K562 (cell line): ENCODE results near the gene PPIL1. TPM values are rescaled to one million over a fixed set of nuclear protein-coding genes. Genes with fewer than 3 reads are reported as not detected.

ENCODE experiments used
- CBX5 ChIP-seq: IDR thresholded peaks from 2 replicates; pipeline ENCODE4 v1.6.1; 2014; ENCODE audit warnings: low read depth, borderline replicate concordance
- PHF20 ChIP-seq: fragments of 450-650 bp; IDR thresholded peaks from 2 replicates; pipeline ENCODE4 v1.6.1; 2018; ENCODE audit not compliant: partially characterized antibody
- RBM22 ChIP-seq: fragments of 200-400 bp; formaldehyde crosslinking; IDR thresholded peaks from 2 replicates; pipeline ENCODE4 v1.6.1; 2018; ENCODE audit warnings: low read length, low read depth; ENCODE audit not compliant: poor library complexity, severe bottlenecking
- TAF7 ChIP-seq: fragments of 450-650 bp; IDR thresholded peaks from 2 replicates; pipeline ENCODE4 v1.6.1; 2016; ENCODE audit warnings: missing genetic modification characterization, missing compliant biosample characterization
- ZNF143 ChIP-seq: sonication (generic); formaldehyde crosslinking; IDR thresholded peaks from 2 replicates; pipeline ENCODE4 v1.9.0; 2022; ENCODE audit warnings: mild to moderate bottlenecking, missing genetic modification reagents
- ZNF77 ChIP-seq: fragments of 250-450 bp; sonication (Bioruptor Pico); IDR thresholded peaks from 2 replicates; pipeline ENCODE4 v1.5.0; 2020
- polyA plus RNA-seq, 8 experiments: library from polyadenylated mRNA; depleted of rRNA in 4 of 8; stranded (reverse) in 5 of 8; unstranded in 3 of 8; fragments of >200 nt; fragmentation: Nextera tagmentation in 2 of 8; fragmentation: Illumina TruSeq in 1 of 8; extraction: Ambion mirVana in 2 of 8; extraction: Trizol in 1 of 8; gene quantifications; 2 replicates each; pipeline versions ENCODE4 v1.2.1 to v1.2.3, GENCODE V29; 2011 to 2014; ENCODE audit warnings: inconsistent platforms in 1 of 8, missing spikeins in 1 of 8
- total RNA-seq, 7 experiments: library from RNA; depleted of rRNA in 6 of 7; stranded (reverse); fragments of >200 nt in 6 of 7; fragmentation: Illumina TruSeq in 2 of 7; extraction: Trizol in 2 of 7; gene quantifications; 2 replicates each; pipeline versions ENCODE4 v1.2.1 to v1.2.3, GENCODE V29; 2011 to 2021; ENCODE audit warnings: low replicate concordance in 1 of 7
- TF ChIP-seq, protein P1 (sequence below): fragments of 450-650 bp; IDR thresholded peaks from one replicate; pipeline ENCODE4 v1.6.1; 2018; ENCODE audit warnings: mild to moderate bottlenecking, moderate library complexity; ENCODE audit not compliant: partially characterized antibody
- TF ChIP-seq, protein P2 (sequence below): fragments of 450-650 bp; IDR thresholded peaks from 2 replicates; pipeline ENCODE4 v1.6.1; 2018; ENCODE audit not compliant: partially characterized antibody

PPIL1 gene
- total and polyA plus RNA-seq, 9 of the 15 experiments (the other 6 are each of a cell fraction or from before 2014, with no cell fraction given) = 65.8 to 205 (median 130) TPM

DNA sequence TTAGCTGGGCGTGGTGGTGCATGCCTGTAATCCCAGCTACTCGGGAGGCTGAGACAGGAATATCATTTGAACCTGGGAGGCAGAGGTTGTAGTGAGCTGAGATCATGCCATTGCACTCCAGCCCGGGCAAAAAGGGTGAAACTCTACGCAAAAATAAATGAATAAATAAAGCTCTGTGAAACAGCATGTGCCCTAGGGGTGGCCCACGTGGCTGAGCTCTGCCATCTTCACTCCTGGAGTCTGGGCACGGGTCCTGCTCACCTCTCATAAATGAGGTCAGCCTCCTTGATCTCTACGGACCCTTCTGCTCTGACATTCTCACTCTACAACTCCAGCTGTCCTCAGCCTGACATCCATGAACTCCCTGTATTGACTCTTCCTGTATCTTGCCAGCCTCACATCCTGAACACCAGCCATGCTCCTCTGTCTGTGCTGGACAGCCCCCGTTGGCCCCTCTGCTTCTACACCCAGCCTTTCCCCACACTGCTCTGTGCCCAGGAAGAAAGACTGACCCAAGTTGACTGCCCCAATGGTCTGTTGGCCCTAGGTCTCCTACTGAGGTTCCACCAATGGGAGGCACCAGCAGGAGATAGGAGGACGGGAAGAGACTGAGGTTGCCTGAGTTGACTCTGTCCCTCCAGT, 57.3 kb downstream of the PPIL1 start (continued):
- TF ChIP-seq, protein P1, sequence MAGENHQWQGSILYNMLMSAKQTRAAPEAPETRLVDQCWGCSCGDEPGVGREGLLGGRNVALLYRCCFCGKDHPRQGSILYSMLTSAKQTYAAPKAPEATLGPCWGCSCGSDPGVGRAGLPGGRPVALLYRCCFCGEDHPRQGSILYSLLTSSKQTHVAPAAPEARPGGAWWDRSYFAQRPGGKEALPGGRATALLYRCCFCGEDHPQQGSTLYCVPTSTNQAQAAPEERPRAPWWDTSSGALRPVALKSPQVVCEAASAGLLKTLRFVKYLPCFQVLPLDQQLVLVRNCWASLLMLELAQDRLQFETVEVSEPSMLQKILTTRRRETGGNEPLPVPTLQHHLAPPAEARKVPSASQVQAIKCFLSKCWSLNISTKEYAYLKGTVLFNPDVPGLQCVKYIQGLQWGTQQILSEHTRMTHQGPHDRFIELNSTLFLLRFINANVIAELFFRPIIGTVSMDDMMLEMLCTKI = no peak
- TF ChIP-seq ZNF77 (CRISPR knock-in tag) = no peak
- TF ChIP-seq TAF7 = no peak
- no peak for TF ChIP-seq CBX5
- TF ChIP-seq RBM22 = no peak
- TF ChIP-seq ZNF143 (CRISPR knock-in tag) = no peak
- TF ChIP-seq, protein P2, sequence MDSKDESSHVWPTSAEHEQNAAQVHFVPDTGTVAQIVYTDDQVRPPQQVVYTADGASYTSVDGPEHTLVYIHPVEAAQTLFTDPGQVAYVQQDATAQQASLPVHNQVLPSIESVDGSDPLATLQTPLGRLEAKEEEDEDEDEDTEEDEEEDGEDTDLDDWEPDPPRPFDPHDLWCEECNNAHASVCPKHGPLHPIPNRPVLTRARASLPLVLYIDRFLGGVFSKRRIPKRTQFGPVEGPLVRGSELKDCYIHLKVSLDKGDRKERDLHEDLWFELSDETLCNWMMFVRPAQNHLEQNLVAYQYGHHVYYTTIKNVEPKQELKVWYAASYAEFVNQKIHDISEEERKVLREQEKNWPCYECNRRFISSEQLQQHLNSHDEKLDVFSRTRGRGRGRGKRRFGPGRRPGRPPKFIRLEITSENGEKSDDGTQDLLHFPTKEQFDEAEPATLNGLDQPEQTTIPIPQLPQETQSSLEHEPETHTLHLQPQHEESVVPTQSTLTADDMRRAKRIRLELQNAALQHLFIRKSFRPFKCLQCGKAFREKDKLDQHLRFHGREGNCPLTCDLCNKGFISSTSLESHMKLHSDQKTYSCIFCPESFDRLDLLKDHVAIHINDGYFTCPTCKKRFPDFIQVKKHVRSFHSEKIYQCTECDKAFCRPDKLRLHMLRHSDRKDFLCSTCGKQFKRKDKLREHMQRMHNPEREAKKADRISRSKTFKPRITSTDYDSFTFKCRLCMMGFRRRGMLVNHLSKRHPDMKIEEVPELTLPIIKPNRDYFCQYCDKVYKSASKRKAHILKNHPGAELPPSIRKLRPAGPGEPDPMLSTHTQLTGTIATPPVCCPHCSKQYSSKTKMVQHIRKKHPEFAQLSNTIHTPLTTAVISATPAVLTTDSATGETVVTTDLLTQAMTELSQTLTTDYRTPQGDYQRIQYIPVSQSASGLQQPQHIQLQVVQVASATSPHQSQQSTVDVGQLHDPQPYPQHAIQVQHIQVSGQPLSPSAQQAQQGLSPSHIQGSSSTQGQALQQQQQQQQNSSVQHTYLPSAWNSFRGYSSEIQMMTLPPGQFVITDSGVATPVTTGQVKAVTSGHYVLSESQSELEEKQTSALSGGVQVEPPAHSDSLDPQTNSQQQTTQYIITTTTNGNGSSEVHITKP = no peak
- no peak for TF ChIP-seq PHF20
